DOHH2 (cell line): ENCODE results near the gene SRA1.

Source experiments
- H3F3A ChIP-seq: fragments of 200-600 bp; sonication (generic), shearing (Covaris generic); 2 replicates; pipeline ENCODE4 v1.6.0; 2016; ENCODE audit warnings: antibody characterized with exemption, mild to moderate bottlenecking; ENCODE audit not compliant: control insufficient read depth, insufficient read depth
- H3K27ac ChIP-seq: fragments of 200-600 bp; sonication (generic); 2 replicates; pipeline ENCODE4 v1.5.1; 2014; ENCODE audit warnings: low read depth, mild to moderate bottlenecking, low read length, moderate library complexity
- H3K27me3 ChIP-seq: fragments of 200-600 bp; sonication (generic); 2 replicates; pipeline ENCODE4 v1.6.1; 2014; ENCODE audit warnings: mild to moderate bottlenecking, low read length, mixed read lengths; ENCODE audit not compliant: control insufficient read depth
- H3K36me3 ChIP-seq: fragments of 200-600 bp; sonication (generic); 2 replicates; pipeline ENCODE4 v1.6.1; 2014; ENCODE audit warnings: mild to moderate bottlenecking, low read length, moderate library complexity, mixed read lengths; ENCODE audit not compliant: control insufficient read depth
- H3K4me1 ChIP-seq: fragments of 200-600 bp; sonication (generic); 2 replicates; pipeline ENCODE4 v1.6.1; 2014; ENCODE audit warnings: mild to moderate bottlenecking, low read length, mixed read lengths; ENCODE audit not compliant: control insufficient read depth
- H3K4me2 ChIP-seq: fragments of 200-600 bp; sonication (generic); 2 replicates; pipeline ENCODE4 v1.6.0; 2014; ENCODE audit warnings: mild to moderate bottlenecking, low read length, moderate library complexity
- H3K4me3 ChIP-seq: fragments of 200-600 bp; sonication (generic); 2 replicates; pipeline ENCODE4 v1.5.1; 2014; ENCODE audit warnings: mild to moderate bottlenecking, low read length, mixed read lengths
- H3K79me2 ChIP-seq: fragments of 200-600 bp; sonication (generic); 2 replicates; pipeline ENCODE4 v1.6.1; 2014; ENCODE audit warnings: mild to moderate bottlenecking, low read length, mixed read lengths; ENCODE audit not compliant: control insufficient read depth
- H3K9me2 ChIP-seq: fragments of 200-600 bp; sonication (generic); replicated peaks from 2 replicates; pipeline ENCODE4 v1.6.1; 2014; ENCODE audit warnings: mild to moderate bottlenecking, low read length, mixed read lengths; ENCODE audit not compliant: control insufficient read depth
- H3K9me3 ChIP-seq: fragments of 200-600 bp; sonication (generic); 2 replicates; pipeline ENCODE4 v1.6.1; 2014; ENCODE audit warnings: antibody characterized with exemption, low read length, mixed read lengths; ENCODE audit not compliant: control insufficient read depth, insufficient read depth
- H4K20me1 ChIP-seq: fragments of 200-600 bp; sonication (generic); 2 replicates; pipeline ENCODE4 v1.6.0; 2014; ENCODE audit warnings: low read depth, mild to moderate bottlenecking, antibody characterized with exemption, low read length, moderate library complexity; ENCODE audit not compliant: control insufficient read depth, insufficient read depth
- CTCF ChIP-seq: fragments of 200-600 bp; sonication (generic); IDR thresholded peaks from one replicate; pipeline ENCODE4 v1.5.1; 2014; ENCODE audit warnings: antibody characterized with exemption, mild to moderate bottlenecking, low read depth, low read length; ENCODE audit not compliant: poor library complexity, severe bottlenecking
- EZH2phosphoT487 ChIP-seq: fragments of 200-600 bp; sonication (generic); IDR thresholded peaks from 2 replicates; pipeline ENCODE4 v1.6.1; 2017; ENCODE audit warnings: borderline replicate concordance, mild to moderate bottlenecking, antibody characterized with exemption, low read length, moderate library complexity, mixed read lengths

Gene SRA1

GRCh38 chr5:140548791-140549190 lies 8.5 kb downstream of the SRA1 start:
- no peaks in the 10 kb centered on the region for H4K20me1 ChIP-seq
- no peaks in the 10 kb centered on the region for H3K9me3 ChIP-seq
- H3K79me2 ChIP-seq = peaks cover 21% of the 10 kb centered on the region
- peak overlapping the region; percentile 80 for H3K4me3 ChIP-seq
- peaks cover 63% of the 10 kb centered on the region for H3K36me3 ChIP-seq
- H3K27me3 ChIP-seq = no peaks in the 10 kb centered on the region
- peaks cover 7% of the 10 kb centered on the region for H3F3A ChIP-seq
- TF ChIP-seq EZH2phosphoT487 (no peak), CTCF (no peak)
- peak overlapping the region; percentile 42; the same call in 1 of the 2 replicates for H3K27ac ChIP-seq
- peaks cover 39% of the 10 kb centered on the region for H3K4me1 ChIP-seq
- H3K9me2 ChIP-seq = no peaks in the 10 kb centered on the region
- peak overlapping the region; percentile 97; the same call in 1 of the 2 replicates for H3K4me2 ChIP-seq

- peak overlapping the region; percentile 80 for H3K4me3 ChIP-seq
- peaks cover 34% of the 10 kb centered on the region for H3K4me1 ChIP-seq
- peaks cover 7% of the 10 kb centered on the region for H3F3A ChIP-seq
- H3K36me3 ChIP-seq = peaks cover 59% of the 10 kb centered on the region
- H4K20me1 ChIP-seq = no peaks in the 10 kb centered on the region
- peaks cover 16% of the 10 kb centered on the region for H3K79me2 ChIP-seq
- peak overlapping the region; percentile 97 for H3K4me2 ChIP-seq
- H3K27me3 ChIP-seq = no peaks in the 10 kb centered on the region
- H3K9me3 ChIP-seq = no peaks in the 10 kb centered on the region
- H3K27ac ChIP-seq = peak overlapping the region; percentile 42
- no peaks in the 10 kb centered on the region for H3K9me2 ChIP-seq
- no peak for TF ChIP-seq EZH2phosphoT487
- TF ChIP-seq CTCF = no peak
Observed at GRCh38 chr5:140548300-140548688, 9.0 kb downstream of the SRA1 start.

GRCh38 chr5:140547508-140548299 lies 9.6 kb downstream of the SRA1 start, which contains the start of gene EIF4EBP3:
TSS of gene EIF4EBP3 (plus strand) at chr5:140547662. CDS start at chr5:140547738, 76 bp downstream.
- Histone ChIP-seq H3K27ac (peak within 1 kb of the TSS; percentile 42), H3K4me3 (peak within 1 kb of the TSS; percentile 80), H3K4me1 (peaks cover 30% of the 10 kb centered on the region), H4K20me1 (no peaks in the 10 kb centered on the region), H3K4me2 (peak within 1 kb of the TSS; percentile 97), H3K79me2 (peaks cover 10% of the 10 kb centered on the region), H3K36me3 (peaks cover 56% of the 10 kb centered on the region), H3K27me3 (no peaks in the 10 kb centered on the region), H3F3A (peaks cover 7% of the 10 kb centered on the region), H3K9me3 (no peaks in the 10 kb centered on the region), H3K9me2 (no peaks in the 10 kb centered on the region)
- peak; percentile 38 for TF ChIP-seq CTCF
- TF ChIP-seq EZH2phosphoT487 = no peak
